PC-3 (cell line): ENCODE results near the gene FGD4.

Experiments used
- EZH2 ChIP-seq: fragments of 300-600 bp; sonication (generic); IDR thresholded peaks from one replicate; pipeline ENCODE4 v1.6.1; 2017; ENCODE audit warnings: antibody characterized with exemption, mild to moderate bottlenecking, low read length; ENCODE audit not compliant: unreplicated experiment
- TF ChIP-seq, protein P1 (sequence below): fragments of 300-600 bp; sonication (generic); conservative IDR thresholded peaks from 2 replicates; pipeline ENCODE4 v1.5.1; 2017; ENCODE audit warnings: antibody characterized with exemption, low read depth, mild to moderate bottlenecking, low read length

DNA sequence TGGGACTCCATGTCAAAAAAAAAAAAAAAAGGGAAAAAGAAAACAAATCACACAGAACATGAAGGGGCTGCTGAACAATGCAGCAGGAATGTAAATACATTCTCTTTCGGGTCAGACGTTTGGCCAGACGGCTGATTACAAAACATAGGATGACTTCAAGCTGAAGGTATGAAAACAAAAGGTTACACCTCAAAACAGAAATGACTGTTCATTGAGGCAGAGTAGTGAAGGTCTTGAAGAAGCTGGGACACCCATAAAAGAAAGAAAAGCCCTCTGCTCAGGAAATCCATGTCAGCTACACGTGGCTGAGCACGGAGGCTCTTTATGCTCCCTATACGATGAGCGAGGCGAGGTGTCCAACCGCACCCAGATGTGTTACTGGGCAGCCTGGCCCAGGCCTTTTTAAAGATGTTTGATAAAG, 37.7 kb downstream of the FGD4 start:
- TF ChIP-seq, protein P1, sequence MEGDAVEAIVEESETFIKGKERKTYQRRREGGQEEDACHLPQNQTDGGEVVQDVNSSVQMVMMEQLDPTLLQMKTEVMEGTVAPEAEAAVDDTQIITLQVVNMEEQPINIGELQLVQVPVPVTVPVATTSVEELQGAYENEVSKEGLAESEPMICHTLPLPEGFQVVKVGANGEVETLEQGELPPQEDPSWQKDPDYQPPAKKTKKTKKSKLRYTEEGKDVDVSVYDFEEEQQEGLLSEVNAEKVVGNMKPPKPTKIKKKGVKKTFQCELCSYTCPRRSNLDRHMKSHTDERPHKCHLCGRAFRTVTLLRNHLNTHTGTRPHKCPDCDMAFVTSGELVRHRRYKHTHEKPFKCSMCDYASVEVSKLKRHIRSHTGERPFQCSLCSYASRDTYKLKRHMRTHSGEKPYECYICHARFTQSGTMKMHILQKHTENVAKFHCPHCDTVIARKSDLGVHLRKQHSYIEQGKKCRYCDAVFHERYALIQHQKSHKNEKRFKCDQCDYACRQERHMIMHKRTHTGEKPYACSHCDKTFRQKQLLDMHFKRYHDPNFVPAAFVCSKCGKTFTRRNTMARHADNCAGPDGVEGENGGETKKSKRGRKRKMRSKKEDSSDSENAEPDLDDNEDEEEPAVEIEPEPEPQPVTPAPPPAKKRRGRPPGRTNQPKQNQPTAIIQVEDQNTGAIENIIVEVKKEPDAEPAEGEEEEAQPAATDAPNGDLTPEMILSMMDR: no peak
- TF ChIP-seq EZH2: no peak
